HG02970 (cell line): Measurements from ENCODE around the gene ZC3H12C.

ENCODE experiments used
- ATAC-seq: cut with Tn5 transposase; IDR thresholded peaks from one replicate; pipeline ENCODE4 v1.9.1; 2021; ENCODE audit warnings: mild to moderate bottlenecking, moderate library complexity, moderate number of reproducible peaks; ENCODE audit not compliant: unreplicated experiment, low FRiP score

Gene ZC3H12C

GRCh38 chr11:110096496-110096895 is 3.3 kb downstream of the ZC3H12C start:
- ATAC-seq: no peak

GRCh38 chr11:110097459-110098012 is 4.3 kb downstream of the ZC3H12C start:
- ATAC-seq: no peak

GRCh38 chr11:110098645-110099044 is 5.5 kb downstream of the ZC3H12C start:
- ATAC-seq: no peak

DNA sequence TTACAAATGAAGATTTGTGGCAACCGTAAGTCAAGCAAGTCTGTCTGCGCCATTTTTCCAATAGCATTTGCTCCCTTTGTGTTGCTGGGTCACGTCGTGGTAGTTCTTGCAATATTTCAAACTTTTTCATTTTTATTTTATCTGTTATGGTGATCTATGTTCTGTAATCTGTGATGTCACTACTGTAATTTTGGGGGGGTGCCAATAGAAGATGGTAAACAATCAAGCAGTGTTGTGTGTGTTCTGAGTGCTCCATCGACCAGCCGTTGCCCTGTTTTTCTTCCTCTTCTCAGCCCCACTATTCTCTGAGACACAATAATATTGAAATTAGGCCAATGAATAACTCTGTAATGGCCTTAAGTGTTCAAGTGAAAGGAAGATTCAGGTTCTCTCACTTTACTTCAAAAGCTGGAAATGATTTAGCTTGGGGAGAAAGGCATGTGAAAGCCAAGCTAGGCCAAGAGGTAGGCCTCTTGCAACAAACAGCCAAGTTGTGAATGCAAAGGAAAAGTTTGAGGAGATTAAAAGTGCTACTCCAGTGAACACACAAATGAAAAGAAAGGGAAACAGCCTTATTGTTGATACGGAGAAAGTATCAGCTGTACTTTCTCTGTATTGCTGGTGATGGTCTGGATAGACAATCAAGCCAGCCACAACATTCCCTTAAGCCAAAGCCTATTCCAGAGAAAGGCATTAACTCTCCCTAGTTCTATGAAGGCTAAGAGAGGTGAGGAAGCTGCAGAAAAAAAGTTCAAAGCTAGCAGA is 7.5 kb downstream of the ZC3H12C start:
- no peak for ATAC-seq

DNA sequence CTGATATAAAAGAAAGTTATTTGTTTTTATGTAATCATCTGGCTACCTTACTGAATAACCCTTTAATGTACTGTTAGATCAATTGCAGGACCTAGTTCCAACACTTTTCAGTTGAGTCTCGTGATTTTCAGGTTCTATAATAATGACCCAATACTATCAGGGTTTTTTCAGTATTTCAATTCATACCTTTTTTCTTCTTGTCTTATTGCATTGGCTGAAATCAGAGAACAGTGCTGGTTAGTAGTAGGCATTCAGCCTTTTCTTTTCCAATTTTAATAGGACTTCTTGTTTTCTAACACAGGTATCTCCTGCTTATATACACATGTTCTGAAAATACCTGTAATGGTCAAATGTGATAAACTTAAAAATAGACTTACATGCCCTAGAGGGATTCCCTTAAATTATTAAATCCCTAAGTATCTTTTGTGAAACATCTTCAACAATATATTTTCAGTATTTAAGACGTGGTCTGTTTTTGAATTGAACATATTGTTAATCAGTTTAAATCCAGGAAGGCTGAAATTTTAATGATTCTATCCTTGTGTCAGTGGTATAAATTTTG is 13.6 kb downstream of the ZC3H12C start:
- ATAC-seq: no peak

DNA sequence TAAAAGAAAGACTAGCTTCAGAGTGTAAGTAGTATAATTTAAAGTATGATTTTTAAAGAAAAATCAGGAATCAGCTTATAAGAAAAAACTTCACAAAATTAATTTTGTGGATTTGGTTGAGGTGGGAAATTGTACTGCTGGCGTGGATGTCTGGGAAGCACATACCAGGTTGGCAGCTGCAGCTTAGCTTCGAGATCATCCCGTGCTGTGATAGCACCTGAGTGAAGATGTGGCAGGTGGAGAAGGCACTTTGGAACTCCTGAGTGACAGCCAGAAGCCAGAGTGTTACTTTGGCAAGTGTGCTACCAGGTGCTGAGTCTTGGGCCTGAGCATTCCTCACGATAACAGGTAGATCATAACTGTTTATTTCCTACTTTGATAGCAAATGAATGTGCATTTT is 17.7 kb downstream of the ZC3H12C start:
- ATAC-seq: no peak

DNA sequence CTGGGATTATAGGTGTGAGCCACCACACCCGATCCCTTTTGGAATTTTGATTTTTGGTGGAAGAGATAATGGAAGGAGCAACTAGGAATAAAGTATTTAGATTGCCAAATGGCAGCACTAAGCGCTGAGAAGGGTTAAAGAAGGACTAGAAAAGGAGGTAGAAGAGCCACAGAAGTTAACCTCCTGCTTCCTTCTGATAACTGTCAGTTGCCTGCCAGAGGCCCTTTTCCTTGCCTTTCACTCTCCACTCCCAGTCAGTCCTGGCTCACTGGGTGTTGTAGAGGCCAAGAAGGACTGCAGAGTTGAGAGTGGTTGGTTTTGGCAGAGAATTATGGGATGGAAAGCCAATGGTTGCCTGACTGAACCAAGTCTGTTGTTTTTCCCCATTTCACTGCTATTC is 19.3 kb downstream of the ZC3H12C start:
- no peak for ATAC-seq

- no peak for ATAC-seq
Measured at GRCh38 chr11:110113505-110113904, 20.3 kb downstream of the ZC3H12C start.

DNA sequence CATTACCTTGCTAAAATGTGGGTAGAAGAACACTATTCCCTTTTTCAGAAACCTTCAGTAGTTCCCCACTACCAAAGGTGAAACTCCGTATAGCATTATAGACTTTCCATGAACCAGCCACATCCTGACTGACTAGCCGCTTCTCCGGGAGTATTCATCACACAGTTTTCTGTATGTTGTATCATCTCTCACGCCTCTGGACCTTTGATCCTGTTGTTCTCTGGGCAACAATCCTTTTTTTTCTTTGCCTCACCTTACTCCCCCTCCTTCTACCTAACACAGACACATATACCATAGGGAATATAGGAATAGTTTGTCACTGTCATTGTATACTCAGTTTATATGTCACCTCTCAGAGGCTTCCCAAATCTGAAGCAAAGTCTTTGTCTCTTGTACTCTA is 20.8 kb downstream of the ZC3H12C start:
- ATAC-seq: no peak

- no peak for ATAC-seq
Measured at GRCh38 chr11:110119317-110119716, 26.1 kb downstream of the ZC3H12C start.

- ATAC-seq: no peak
Measured at GRCh38 chr11:110121204-110121603, 28.0 kb downstream of the ZC3H12C start.

- ATAC-seq: no peak
Measured at GRCh38 chr11:110123003-110123402, 29.8 kb downstream of the ZC3H12C start.

DNA sequence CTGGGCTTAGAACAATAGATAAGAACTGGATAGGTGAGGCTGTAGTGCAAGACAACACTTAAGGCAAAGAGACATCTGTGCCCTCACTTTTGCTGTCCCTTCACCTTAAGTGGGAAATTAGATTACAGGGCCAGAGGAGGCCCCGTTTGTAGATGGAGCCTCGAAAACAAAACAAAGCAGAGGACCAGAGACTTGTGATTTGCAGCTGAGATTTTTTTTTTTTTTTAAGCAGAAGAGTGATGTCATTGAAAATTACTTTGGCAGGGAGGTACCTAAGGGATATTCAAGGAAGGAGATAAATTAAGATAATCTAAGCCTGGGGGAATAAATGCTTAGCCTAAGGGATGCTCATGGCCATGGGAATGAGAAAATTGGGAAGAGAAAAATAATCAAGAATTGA is 31.4 kb downstream of the ZC3H12C start:
- ATAC-seq: no peak

- no peak for ATAC-seq
Measured at GRCh38 chr11:110125632-110126031, 32.4 kb downstream of the ZC3H12C start.

DNA sequence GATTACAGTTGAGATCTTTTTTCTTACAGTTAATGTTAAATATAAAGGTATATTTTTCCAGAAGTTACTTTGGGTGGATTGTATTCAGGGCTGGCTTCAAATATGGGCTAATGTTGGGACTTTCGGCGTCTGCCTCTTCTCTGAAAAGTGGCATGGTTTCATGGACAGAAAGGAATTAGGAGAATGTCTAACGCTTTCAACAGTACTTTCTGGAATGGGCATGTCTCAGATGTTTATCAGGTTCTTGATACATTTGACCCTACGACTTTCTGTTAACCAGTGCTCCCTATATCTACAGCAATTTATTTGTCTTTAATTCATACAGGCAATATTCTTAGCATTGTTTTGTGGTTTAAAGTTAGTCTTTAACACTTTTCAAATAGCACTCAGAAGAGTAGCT is 33.7 kb downstream of the ZC3H12C start:
- no peak for ATAC-seq

DNA sequence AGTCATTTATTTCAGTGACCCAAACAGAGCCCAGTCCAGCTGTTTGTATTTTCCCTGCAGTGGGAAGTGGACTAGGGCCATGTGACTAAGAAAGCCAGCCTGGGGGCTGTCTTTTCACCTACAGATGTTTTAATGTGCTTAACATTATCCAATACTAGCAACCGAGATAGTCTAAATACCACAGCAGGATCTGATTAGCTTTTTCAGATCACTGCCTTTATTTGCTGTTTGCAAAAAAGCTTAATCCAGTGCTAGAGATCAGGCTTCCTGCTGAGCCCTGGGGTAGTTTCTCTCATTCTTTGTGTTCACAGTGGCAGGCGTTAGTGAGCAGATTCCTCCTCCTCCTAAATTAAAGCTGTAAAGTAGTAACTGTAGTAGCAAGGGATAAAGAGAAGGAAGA is 35.0 kb downstream of the ZC3H12C start:
- no peak for ATAC-seq

- no peak for ATAC-seq
Measured at GRCh38 chr11:110130642-110131238, 37.5 kb downstream of the ZC3H12C start.

- no peak for ATAC-seq
Measured at GRCh38 chr11:110131386-110132123, 38.4 kb downstream of the ZC3H12C start.

GRCh38 chr11:110133160-110133559 is 40.0 kb downstream of the ZC3H12C start:
- no peak for ATAC-seq

DNA sequence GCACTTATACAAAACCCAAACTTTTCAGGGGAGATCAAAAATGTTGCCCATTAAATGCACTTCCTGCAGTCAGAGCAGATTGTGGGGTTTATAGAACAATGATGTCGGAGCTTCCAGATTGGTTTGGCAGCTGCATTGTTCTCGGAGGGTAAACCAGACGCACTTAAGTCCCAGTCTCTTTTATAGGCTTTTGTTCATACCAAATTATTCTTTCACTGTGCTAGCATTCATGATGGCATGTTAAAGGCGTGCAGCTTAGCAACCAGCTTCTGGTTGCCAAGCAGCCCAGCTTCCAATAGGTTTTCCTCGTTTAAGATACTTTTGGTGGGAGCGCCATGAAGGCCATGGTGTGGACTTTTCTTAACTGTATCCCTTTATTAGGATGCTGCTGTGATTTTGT is 40.9 kb downstream of the ZC3H12C start:
- ATAC-seq: no peak

- no peak for ATAC-seq
Measured at GRCh38 chr11:110141812-110142211, 48.6 kb downstream of the ZC3H12C start.
